Transverse colon (tissue), 3 donors: ENCODE results near the gene CRISPLD2.
A peak's percentile ranks its signal among the peaks of the same experiment; 100 is the strongest.

ENCODE experiments used
- POLR2A ChIP-seq: fragments of 450-650 bp; IDR thresholded peaks from one replicate; pipeline ENCODE4 v1.6.1; 2016; ENCODE audit warnings: antibody characterized with exemption, mild to moderate bottlenecking, moderate library complexity
- POLR2AphosphoS5 ChIP-seq, 3 donors: sonication (generic); formaldehyde crosslinking; IDR thresholded peaks; one replicate each; pipeline ENCODE4 v1.6.1; 2016; ENCODE audit warnings: antibody characterized with exemption in 3 of 3

DNA sequence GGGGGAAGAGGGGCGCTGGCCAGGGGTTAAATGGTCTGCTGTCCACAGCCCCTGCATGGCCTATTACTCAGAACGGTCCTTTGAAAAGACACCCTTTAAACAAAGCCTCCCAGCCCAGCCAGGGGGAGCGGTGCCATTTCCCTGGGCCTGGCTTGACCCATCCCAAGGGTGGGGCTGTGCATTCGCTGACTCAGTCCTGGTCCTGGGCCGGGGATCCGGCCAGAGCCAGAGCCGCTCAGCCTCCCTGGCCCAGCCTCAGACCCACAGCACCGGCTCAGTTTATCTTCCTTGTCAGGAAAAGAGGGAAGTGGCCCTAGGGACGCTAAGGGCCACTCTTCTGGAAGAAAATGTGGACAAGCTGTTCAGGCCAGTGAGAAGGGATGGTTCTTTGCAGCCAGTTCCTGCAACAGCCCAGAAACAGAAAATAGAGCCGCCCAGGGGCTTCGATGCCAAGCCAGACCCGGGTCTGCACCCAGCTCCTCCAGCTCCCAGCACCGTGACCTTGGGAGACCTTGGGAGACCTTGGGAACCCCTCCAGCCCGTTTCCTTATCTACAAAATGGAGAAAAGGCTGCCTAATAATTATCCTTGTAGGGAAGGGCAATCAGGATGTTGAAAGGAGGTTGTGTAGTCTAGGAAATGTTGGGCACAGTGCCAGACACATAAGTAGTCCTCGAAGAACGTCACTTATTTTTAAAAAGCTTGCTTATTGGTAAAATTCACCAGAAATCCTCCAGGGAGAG lies 109.1 kb downstream of the CRISPLD2 start:
- TF ChIP-seq POLR2A (no peak), POLR2AphosphoS5 (IDR thresholded peaks at IDR 0.05) (peak in 1 of 3 donors; percentile 9)
